Lower leg skin (tissue), 3 donors: Measurements from ENCODE around the gene QSOX2.

Source experiments
- POLR2A ChIP-seq, 2 donors: fragments of 450-650 bp; IDR thresholded peaks; one replicate each; pipeline ENCODE4 v1.6.1; 2016 to 2017; ENCODE audit warnings: antibody characterized with exemption in 2 of 2, mild to moderate bottlenecking in 1 of 2, moderate library complexity in 1 of 2
- TF ChIP-seq, protein P1 (sequence below), 3 donors: fragments of 450-650 bp; IDR thresholded peaks; one replicate each; pipeline ENCODE4 v1.5.1; 2016; ENCODE audit warnings: antibody characterized with exemption in 3 of 3, mild to moderate bottlenecking in 3 of 3, moderate library complexity in 2 of 3

DNA sequence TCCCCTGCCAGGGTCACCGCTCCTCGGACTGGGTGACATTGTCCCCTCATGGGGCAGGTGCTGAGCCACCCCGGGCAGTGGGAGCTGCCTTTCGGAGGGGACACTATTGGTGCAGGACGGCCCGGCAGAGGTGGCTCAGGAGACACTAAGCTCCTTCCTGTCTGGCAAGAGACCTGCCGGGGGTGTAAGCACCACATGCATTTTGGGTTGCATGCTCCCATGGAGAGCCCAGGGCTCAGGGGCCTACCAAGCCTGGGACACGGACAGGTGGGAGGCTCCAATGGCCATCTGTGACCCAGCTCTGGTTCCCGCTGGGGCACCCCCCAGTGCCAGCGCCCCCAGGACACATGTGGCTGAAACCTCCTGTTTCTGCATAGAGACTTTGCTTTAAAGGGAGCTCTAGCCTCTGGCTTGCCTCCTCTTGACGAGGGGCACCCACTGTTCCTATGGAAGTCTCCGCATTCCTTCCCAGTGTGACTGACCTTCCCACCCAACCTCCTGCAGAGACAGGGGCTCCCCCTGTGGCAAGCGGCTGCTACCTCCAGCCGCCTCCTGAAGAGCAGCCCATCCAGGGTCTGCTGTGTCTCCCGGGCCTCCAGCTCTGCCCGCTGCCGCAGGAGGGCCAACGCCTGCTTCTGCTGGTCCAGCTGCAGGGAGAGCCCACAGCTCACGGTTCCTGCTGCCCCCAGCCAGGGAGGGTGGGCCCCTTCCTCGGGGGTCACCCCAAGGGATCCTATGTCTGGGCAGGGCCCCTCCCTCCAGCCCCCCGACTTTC lies 30.2 kb upstream of the QSOX2 start:
- TF ChIP-seq, protein P1, sequence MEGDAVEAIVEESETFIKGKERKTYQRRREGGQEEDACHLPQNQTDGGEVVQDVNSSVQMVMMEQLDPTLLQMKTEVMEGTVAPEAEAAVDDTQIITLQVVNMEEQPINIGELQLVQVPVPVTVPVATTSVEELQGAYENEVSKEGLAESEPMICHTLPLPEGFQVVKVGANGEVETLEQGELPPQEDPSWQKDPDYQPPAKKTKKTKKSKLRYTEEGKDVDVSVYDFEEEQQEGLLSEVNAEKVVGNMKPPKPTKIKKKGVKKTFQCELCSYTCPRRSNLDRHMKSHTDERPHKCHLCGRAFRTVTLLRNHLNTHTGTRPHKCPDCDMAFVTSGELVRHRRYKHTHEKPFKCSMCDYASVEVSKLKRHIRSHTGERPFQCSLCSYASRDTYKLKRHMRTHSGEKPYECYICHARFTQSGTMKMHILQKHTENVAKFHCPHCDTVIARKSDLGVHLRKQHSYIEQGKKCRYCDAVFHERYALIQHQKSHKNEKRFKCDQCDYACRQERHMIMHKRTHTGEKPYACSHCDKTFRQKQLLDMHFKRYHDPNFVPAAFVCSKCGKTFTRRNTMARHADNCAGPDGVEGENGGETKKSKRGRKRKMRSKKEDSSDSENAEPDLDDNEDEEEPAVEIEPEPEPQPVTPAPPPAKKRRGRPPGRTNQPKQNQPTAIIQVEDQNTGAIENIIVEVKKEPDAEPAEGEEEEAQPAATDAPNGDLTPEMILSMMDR (IDR thresholded peaks at IDR 0.05): no peak
- TF ChIP-seq POLR2A (IDR thresholded peaks at IDR 0.05): no peak
